Dedifferentiated amniotic fluid mesenchymal stem cell (primary cell): ENCODE results near the gene PHACTR1.
A peak's percentile ranks its signal among the peaks of the same experiment; 100 is the strongest.
"Not testable (repeated sequence)": the region's sequence is repeated elsewhere in the genome, so short reads cannot be mapped to it uniquely, and the experiment has no call there.

ENCODE experiments used
- DNase-seq: peaks from one replicate; pipeline ENCODE4 v3.0.0-alpha.2; 2016; ENCODE audit errors: extremely low spot score

Gene PHACTR1

GRCh38 chr6:12749531-12750379, 33.2 kb downstream of the PHACTR1 start:
- no peak for DNase-seq

- DNase-seq: no peak
Measured at GRCh38 chr6:12750416-12750815, 33.8 kb downstream of the PHACTR1 start.

- peak; percentile 38 for DNase-seq
Measured at GRCh38 chr6:12751694-12752325, 35.2 kb downstream of the PHACTR1 start.

GRCh38 chr6:12753036-12753435, 36.5 kb downstream of the PHACTR1 start:
- DNase-seq: no peak

- DNase-seq: no peak
Measured at GRCh38 chr6:12760226-12760625, 43.7 kb downstream of the PHACTR1 start.

GRCh38 chr6:12760911-12761310, 44.3 kb downstream of the PHACTR1 start:
- no peak for DNase-seq

GRCh38 chr6:12761376-12762115, 45.0 kb downstream of the PHACTR1 start:
- DNase-seq: no peak

GRCh38 chr6:12762731-12763434, 46.3 kb downstream of the PHACTR1 start:
- DNase-seq: not testable (repeated sequence)

- no peak for DNase-seq
Measured at GRCh38 chr6:12766365-12766764, 49.8 kb downstream of the PHACTR1 start.

- DNase-seq: no peak
Measured at GRCh38 chr6:12767016-12767415, 50.4 kb downstream of the PHACTR1 start.

GRCh38 chr6:12769556-12770256, 53.1 kb downstream of the PHACTR1 start:
- no peak for DNase-seq

GRCh38 chr6:12772416-12772815, 55.8 kb downstream of the PHACTR1 start:
- no peak for DNase-seq

GRCh38 chr6:12776291-12776690, 59.7 kb downstream of the PHACTR1 start:
- DNase-seq: no peak

- DNase-seq: no peak
Measured at GRCh38 chr6:12779772-12780171, 63.2 kb downstream of the PHACTR1 start.

- DNase-seq: no peak
Measured at GRCh38 chr6:12782136-12782535, 65.6 kb downstream of the PHACTR1 start.

- DNase-seq: no peak
Measured at GRCh38 chr6:12785301-12785700, 68.7 kb downstream of the PHACTR1 start.

- no peak for DNase-seq
Measured at GRCh38 chr6:12785921-12786320, 69.4 kb downstream of the PHACTR1 start.

- no peak for DNase-seq
Measured at GRCh38 chr6:12791371-12791770, 74.8 kb downstream of the PHACTR1 start.

- no peak for DNase-seq
Measured at GRCh38 chr6:12798326-12798725, 81.8 kb downstream of the PHACTR1 start.

GRCh38 chr6:12800120-12800519, 83.6 kb downstream of the PHACTR1 start:
- DNase-seq: no peak

- no peak for DNase-seq
Measured at GRCh38 chr6:12801141-12801540, 84.6 kb downstream of the PHACTR1 start.
